Measurements from ENCODE around the gene GCNA.

DNA sequence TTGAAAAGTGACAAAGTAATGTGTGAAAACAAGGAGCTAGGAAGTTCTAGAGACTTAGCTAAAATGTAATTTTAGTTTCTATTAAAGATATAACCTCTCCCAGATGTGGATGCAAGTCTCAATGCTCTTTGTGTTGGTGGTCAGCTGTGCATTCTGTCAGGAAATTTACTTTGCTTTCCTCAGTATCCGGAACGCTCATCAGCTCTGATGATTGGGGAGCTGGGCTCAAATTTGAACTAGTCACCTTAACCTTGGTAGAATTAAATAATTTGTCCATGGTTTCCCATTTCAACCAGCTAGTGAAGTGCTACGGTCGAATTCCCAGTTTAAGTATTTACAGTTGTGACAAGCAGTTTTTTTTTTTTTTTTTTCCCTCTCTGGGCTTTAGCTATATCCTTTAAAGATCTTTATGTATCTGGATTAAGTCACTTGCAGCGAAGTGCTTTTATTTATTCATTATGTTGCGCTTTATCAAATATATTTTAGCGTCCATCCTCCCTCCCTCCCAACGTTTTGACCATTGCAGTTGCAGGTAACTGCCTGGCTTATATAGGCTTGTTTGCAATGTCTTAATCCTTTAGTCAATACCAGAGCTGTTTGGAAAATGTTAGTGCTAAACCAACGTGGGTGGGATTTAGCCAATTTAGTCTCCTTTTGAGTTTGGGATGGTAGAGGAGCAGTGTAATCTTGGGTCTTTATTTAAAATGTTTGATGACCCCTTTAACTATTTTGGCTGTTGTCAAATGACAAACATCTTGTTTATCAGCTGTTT lies 43.3 kb upstream of the GCNA start:
- TF ChIP-seq, protein P1, sequence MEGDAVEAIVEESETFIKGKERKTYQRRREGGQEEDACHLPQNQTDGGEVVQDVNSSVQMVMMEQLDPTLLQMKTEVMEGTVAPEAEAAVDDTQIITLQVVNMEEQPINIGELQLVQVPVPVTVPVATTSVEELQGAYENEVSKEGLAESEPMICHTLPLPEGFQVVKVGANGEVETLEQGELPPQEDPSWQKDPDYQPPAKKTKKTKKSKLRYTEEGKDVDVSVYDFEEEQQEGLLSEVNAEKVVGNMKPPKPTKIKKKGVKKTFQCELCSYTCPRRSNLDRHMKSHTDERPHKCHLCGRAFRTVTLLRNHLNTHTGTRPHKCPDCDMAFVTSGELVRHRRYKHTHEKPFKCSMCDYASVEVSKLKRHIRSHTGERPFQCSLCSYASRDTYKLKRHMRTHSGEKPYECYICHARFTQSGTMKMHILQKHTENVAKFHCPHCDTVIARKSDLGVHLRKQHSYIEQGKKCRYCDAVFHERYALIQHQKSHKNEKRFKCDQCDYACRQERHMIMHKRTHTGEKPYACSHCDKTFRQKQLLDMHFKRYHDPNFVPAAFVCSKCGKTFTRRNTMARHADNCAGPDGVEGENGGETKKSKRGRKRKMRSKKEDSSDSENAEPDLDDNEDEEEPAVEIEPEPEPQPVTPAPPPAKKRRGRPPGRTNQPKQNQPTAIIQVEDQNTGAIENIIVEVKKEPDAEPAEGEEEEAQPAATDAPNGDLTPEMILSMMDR (conservative IDR thresholded peaks at IDR 0.05; ENCODE audit: low read depth, low read length) = no peak
- no peak for TF ChIP-seq EZH2 (IDR thresholded peaks at IDR 0.05; ENCODE audit: low read length, unreplicated experiment)
- TF ChIP-seq EZH2phosphoT487 (IDR thresholded peaks at IDR 0.05; ENCODE audit: borderline replicate concordance, low read length) = no peak

Measured in PC-3 (cell line).